H1 (cell line): ENCODE measurements around the gene PIK3R3. TPM values are rescaled to one million over a fixed set of nuclear protein-coding genes. Genes with fewer than 3 reads are reported as not detected.
A peak's percentile ranks its signal among the peaks of the same experiment; 100 is the strongest.

Experiments used
- CTCF ChIA-PET: fragments of 300-600 bp; sonication (Branson Sonifier 250); formaldehyde crosslinking; loops from one replicate; lab custom pipeline; 2021; ENCODE audit not compliant: partially characterized antibody; lab: Charles Lee
- POLR2A ChIA-PET: fragments of 300-600 bp; sonication (Branson Sonifier 250); formaldehyde crosslinking; loops from one replicate; lab custom pipeline; 2021; ENCODE audit warnings: inconsistent platforms; ENCODE audit not compliant: partially characterized antibody; lab: Charles Lee
- DNase-seq, 2 experiments: peaks; one replicate each; pipeline versions ENCODE4 v3.0.0 to v3.0.0-alpha.2; 2010 to 2022; ENCODE audit warnings: low spot score in 2 of 2, low read depth in 1 of 2, mixed read lengths in 1 of 2
- FAIRE-seq: peaks from 2 replicates; lab custom pipeline; 2011; peaks lifted over from hg19 to GRCh38; lab: Jason Lieb, UNC
- H2AFZ ChIP-seq: 2 replicates; pipeline ENCODE4 v1.8.1; 2012; ENCODE audit warnings: low read length, inconsistent platforms
- H2AK5ac ChIP-seq: 2 replicates; pipeline ENCODE4 v1.6.1; 2013; ENCODE audit warnings: low read depth, low read length
- H2BK120ac ChIP-seq: replicated peaks from 2 replicates; pipeline ENCODE3; 2013; ENCODE audit warnings: low read depth, low read length, inconsistent platforms
- H2BK12ac ChIP-seq: 2 replicates; pipeline ENCODE4 v1.6.1; 2013; ENCODE audit warnings: low read depth, low read length
- H2BK15ac ChIP-seq: 2 replicates; pipeline ENCODE4 v1.6.1; 2013; ENCODE audit warnings: low read length
- H2BK20ac ChIP-seq: 2 replicates; pipeline ENCODE4 v1.6.1; 2013; ENCODE audit warnings: low read length
- H2BK5ac ChIP-seq: 2 replicates; pipeline ENCODE4 v1.6.1; 2013; ENCODE audit warnings: low read depth, low read length
- H3K14ac ChIP-seq: 2 replicates; pipeline ENCODE4 v1.6.1; 2013; ENCODE audit warnings: inconsistent platforms; ENCODE audit not compliant: insufficient read length
- H3K18ac ChIP-seq: 2 replicates; pipeline ENCODE4 v1.6.1; 2013; ENCODE audit warnings: low read length; ENCODE audit errors: extremely low read depth
- H3K23ac ChIP-seq: 2 replicates; pipeline ENCODE4 v1.6.1; 2013; ENCODE audit warnings: inconsistent platforms; ENCODE audit not compliant: insufficient read length
- H3K23me2 ChIP-seq: 2 replicates; pipeline ENCODE4 v1.6.1; 2013; ENCODE audit warnings: low read depth, low read length
- H3K27ac ChIP-seq: 2 replicates; pipeline ENCODE4 v1.6.1; 2011; ENCODE audit warnings: low read depth, low read length, inconsistent platforms
- H3K27me3 ChIP-seq, 4 experiments: replicated peaks in 1 of 4; 1 replicate in 1 of 4; 2 replicates in 3 of 4; pipeline versions ENCODE4 v1.6.1 to v1.8.1; 2011 to 2013; ENCODE audit warnings: low read length in 3 of 4, mild to moderate bottlenecking in 3 of 4, inconsistent platforms in 2 of 4, mixed read lengths in 2 of 4, moderate library complexity in 1 of 4; ENCODE audit not compliant: control insufficient read depth in 3 of 4, insufficient read depth in 3 of 4; ENCODE audit errors: extremely low read depth in 1 of 4
- H3K36me3 ChIP-seq, 4 experiments: 2 replicates each; pipeline versions ENCODE4 v1.6.1 to v1.8.1; 2011 to 2013; ENCODE audit warnings: mild to moderate bottlenecking in 4 of 4, low read length in 3 of 4, moderate library complexity in 2 of 4, control low read depth in 1 of 4, inconsistent platforms in 1 of 4; ENCODE audit not compliant: insufficient read depth in 4 of 4, control insufficient read depth in 2 of 4
- H3K4ac ChIP-seq: replicated peaks from 2 replicates; pipeline ENCODE3; 2013; ENCODE audit warnings: low read length, low read depth, mixed read lengths, inconsistent platforms; ENCODE audit not compliant: insufficient read length
- H3K4me1 ChIP-seq, 4 experiments: replicated peaks in 1 of 4; 1 replicate in 1 of 4; 2 replicates in 3 of 4; pipeline versions ENCODE4 v1.6.1 to v1.8.1; 2011 to 2013; ENCODE audit warnings: low read length in 3 of 4, inconsistent platforms in 2 of 4, mixed read lengths in 1 of 4; ENCODE audit not compliant: insufficient read depth in 4 of 4, control insufficient read depth in 3 of 4
- H3K4me2 ChIP-seq, 2 experiments: 2 replicates each; pipeline versions ENCODE4 v1.6.1 to v1.8.1; 2011 to 2013; ENCODE audit warnings: low read depth in 2 of 2, low read length in 2 of 2, control low read depth in 1 of 2, inconsistent platforms in 1 of 2, mild to moderate bottlenecking in 1 of 2; ENCODE audit not compliant: insufficient read depth in 1 of 2
- H3K4me3 ChIP-seq, 4 experiments: fragments of 200-600, 300-600 bp in 1 of 4; sonication (generic), shearing (Covaris generic), sonication (Bioruptor Twin) in 1 of 4; 2 replicates each; pipeline versions ENCODE4 v1.5.1 to v1.8.1; 2011 to 2016; ENCODE audit warnings: low read length in 4 of 4, low read depth in 3 of 4, control low read depth in 2 of 4, inconsistent platforms in 2 of 4, mild to moderate bottlenecking in 2 of 4, mixed read lengths in 1 of 4, moderate library complexity in 1 of 4; ENCODE audit not compliant: insufficient read depth in 2 of 4; ENCODE audit errors: extremely low read depth in 1 of 4
- H3K56ac ChIP-seq: replicated peaks from 2 replicates; pipeline ENCODE3; 2013; ENCODE audit warnings: low read depth, mild to moderate bottlenecking, mixed read lengths, low read length, inconsistent platforms; ENCODE audit not compliant: insufficient read length
- H3K79me1 ChIP-seq: 2 replicates; pipeline ENCODE4 v1.6.1; 2013; ENCODE audit warnings: low read depth, low read length, control low read depth
- H3K79me2 ChIP-seq, 2 experiments: 2 replicates each; pipeline versions ENCODE4 v1.6.1 to v1.8.1; 2012 to 2013; ENCODE audit warnings: low read length in 2 of 2, mild to moderate bottlenecking in 2 of 2, inconsistent platforms in 1 of 2; ENCODE audit not compliant: insufficient read depth in 2 of 2, control insufficient read depth in 1 of 2
- H3K9ac ChIP-seq, 4 experiments: replicated peaks in 1 of 4; 1 replicate in 1 of 4; 2 replicates in 3 of 4; pipeline versions ENCODE4 v1.6.1 to v1.8.1; 2011 to 2013; ENCODE audit warnings: low read depth in 3 of 4, low read length in 3 of 4, control low read depth in 2 of 4, mild to moderate bottlenecking in 2 of 4, moderate library complexity in 2 of 4, inconsistent platforms in 1 of 4; ENCODE audit errors: extremely low read depth in 1 of 4
- H3K9me3 ChIP-seq, 2 experiments: 2 replicates each; pipeline versions ENCODE4 v1.6.1 to v1.8.1; 2012 to 2013; ENCODE audit warnings: mild to moderate bottlenecking in 2 of 2, moderate library complexity in 2 of 2, control low read depth in 1 of 2, inconsistent platforms in 1 of 2, low read depth in 1 of 2, low read length in 1 of 2, mixed read lengths in 1 of 2; ENCODE audit not compliant: insufficient read depth in 2 of 2
- H4K20me1 ChIP-seq, 2 experiments: replicated peaks in 1 of 2; 2 replicates each; pipeline versions ENCODE3 to v1.8.1; 2011 to 2013; ENCODE audit warnings: inconsistent platforms in 2 of 2, low read length in 2 of 2, mild to moderate bottlenecking in 1 of 2; ENCODE audit not compliant: insufficient read depth in 2 of 2, control insufficient read depth in 1 of 2
- H4K5ac ChIP-seq: 2 replicates; pipeline ENCODE4 v1.6.1; 2013; ENCODE audit warnings: low read length, low read depth, mixed read lengths, inconsistent platforms; ENCODE audit not compliant: insufficient read length
- H4K8ac ChIP-seq: 2 replicates; pipeline ENCODE4 v1.8.0; 2013; ENCODE audit warnings: mild to moderate bottlenecking, moderate library complexity, low read length, inconsistent platforms; ENCODE audit not compliant: insufficient read depth; ENCODE audit errors: extremely low read depth
- H4K91ac ChIP-seq: replicated peaks from 2 replicates; pipeline ENCODE3; 2013; ENCODE audit warnings: low read length, mixed read lengths, inconsistent platforms; ENCODE audit not compliant: insufficient read length
- CEBPB ChIP-seq: IDR thresholded peaks from 2 replicates; pipeline ENCODE4 v1.6.1; 2012; ENCODE audit warnings: low read depth, low read length
- GTF2F1 ChIP-seq: IDR thresholded peaks from 2 replicates; pipeline ENCODE4 v1.6.1; 2012; ENCODE audit warnings: low read depth, low read length, improper control_type of control experiment, borderline replicate concordance
- WGBS, 2 experiments: shearing (Covaris generic) in 1 of 2; methylation state at CpG; one replicate each; pipeline versions ENCODE4 v1.1.6 to v1.1.7; 2013 to 2015; ENCODE audit warnings: low lambda C conversion rate in 2 of 2, mixed read lengths in 2 of 2, inconsistent platforms in 1 of 2, low coverage in 1 of 2, missing lambda C conversion rate in 1 of 2; ENCODE audit not compliant: insufficient replicate concordance in 2 of 2, insufficient coverage in 1 of 2, insufficient read length in 1 of 2; ENCODE audit errors: extremely low coverage in 1 of 2, missing lambda C conversion rate in 1 of 2; 5-methylcytosine and 5-hydroxymethylcytosine counted together
- polyA plus RNA-seq, 7 experiments: library from polyadenylated mRNA; depleted of rRNA in 3 of 7; stranded (reverse) in 5 of 7; unstranded in 2 of 7; fragments of >200 nt in 5 of 7; fragments of 200-250 nt in 2 of 7; gene quantifications; 1 replicate in 5 of 7; 2 replicates in 1 of 7; 4 replicates in 1 of 7; pipeline versions ENCODE4 v1.2.1 to v1.2.3, GENCODE V29; 2011 to 2013; ENCODE audit warnings: missing spikeins in 2 of 7, mixed read lengths in 2 of 7
- total RNA-seq: library from RNA; stranded (reverse); fragmentation: NEBNext Ultra II Directional; extraction: Animal tissue kit (Norgen Biotek cat#: 25700); gene quantifications from 2 replicates; pipeline ENCODE4 v1.2.1, GENCODE V29; 2021

PIK3R3 gene
- total and polyA plus RNA-seq, 2 of the 8 experiments (the other 6 are each of a cell fraction or from before 2014, with no cell fraction given), result 5.3 to 13.6 TPM

GRCh38 chr1:46077644-46078043 is 54.8 kb downstream of the PIK3R3 start:
- H2AK5ac ChIP-seq, result no peak overlapping the region
- no peak overlapping the region for H3K23ac ChIP-seq
- H2BK20ac ChIP-seq, result no peak overlapping the region
- no peak overlapping the region for H3K56ac ChIP-seq
- FAIRE-seq (no peak), DNase-seq (no peak)
- H3K23me2 ChIP-seq, result no peaks in the 10 kb centered on the region
- H3K9ac ChIP-seq, result no peak overlapping the region
- no peak overlapping the region for H2BK5ac ChIP-seq
- H4K91ac ChIP-seq, result no peak overlapping the region
- H3K36me3 ChIP-seq, result peaks cover 0 to 2% (median 0%) of the 10 kb centered on the region in 4 experiments; a peak in 1 of 8 replicates
- H3K4me1 ChIP-seq, result no peaks in the 10 kb centered on the region
- CTCF ChIA-PET, result no interaction called here
- H4K20me1 ChIP-seq, result peaks cover 0 to 2% of the 10 kb centered on the region in 2 experiments
- TF ChIP-seq GTF2F1, result no peak
- peak; percentile 89 for TF ChIP-seq CEBPB
- TF ChIP-seq, all 59 proteins: peak for 1
- H3K18ac ChIP-seq, result no peak overlapping the region
- no peak overlapping the region for H2AFZ ChIP-seq
- 94% methylated on average over 4 of the region's 4 CpGs; no CpG with 5 or more reads in 1 of the 2 experiments for WGBS, 2 experiments
- no peak overlapping the region for H3K4me3 ChIP-seq
- no peak overlapping the region for H4K5ac ChIP-seq
- no peak overlapping the region for H4K8ac ChIP-seq
- POLR2A ChIA-PET, result no interaction called here
- H2BK15ac ChIP-seq, result no peak overlapping the region
- no peak overlapping the region for H3K4me2 ChIP-seq
- H3K14ac ChIP-seq, result no peak overlapping the region
- no peaks in the 10 kb centered on the region; the same call in 1 of the 2 replicates for H3K79me1 ChIP-seq
- no peaks in the 10 kb centered on the region for H3K9me3 ChIP-seq
- no peaks in the 10 kb centered on the region for H3K27me3 ChIP-seq
- no peak overlapping the region for H3K27ac ChIP-seq
- no peak overlapping the region for H3K4ac ChIP-seq
- no peak overlapping the region for H2BK120ac ChIP-seq
- no peak overlapping the region for H2BK12ac ChIP-seq
- H3K79me2 ChIP-seq, result 0 out of 4 replicates have a peak, but pooled peaks cover 0 to 2% of the 10 kb centered on the region in 2 experiments
